CD8-positive, alpha-beta memory T cell (primary cell): ENCODE measurements around the gene GNL2. TPM values are rescaled to one million over a fixed set of nuclear protein-coding genes. Genes with fewer than 3 reads are reported as not detected.

Experiments
- CTCF ChIA-PET: fragments of 350-600 bp; sonication (Branson Sonifier 250); formaldehyde crosslinking; loops from one replicate; lab custom pipeline; 2021; ENCODE audit warnings: antibody characterized with exemption; lab: Charles Lee
- POLR2A ChIA-PET: fragments of 350-600 bp; sonication (Branson Sonifier 250); formaldehyde crosslinking; loops from one replicate; lab custom pipeline; 2021; ENCODE audit warnings: antibody characterized with exemption; lab: Charles Lee
- DNase-seq, 5 donors: peaks; one replicate each; pipeline versions ENCODE4 v3.0.0 to v3.0.0-alpha.2; 2020 to 2022; ENCODE audit warnings: mixed read lengths in 1 of 5
- H3K27ac ChIP-seq: one replicate; pipeline ENCODE4 v1.7.0; 2013; ENCODE audit warnings: low read depth, mild to moderate bottlenecking, low read length, moderate library complexity
- H3K27me3 ChIP-seq: 2 replicates; pipeline ENCODE4 v1.7.0; 2013; ENCODE audit warnings: low read length, mild to moderate bottlenecking; ENCODE audit not compliant: insufficient read depth, poor library complexity, severe bottlenecking
- H3K36me3 ChIP-seq: 2 replicates; pipeline ENCODE4 v1.7.0; 2013; ENCODE audit warnings: mild to moderate bottlenecking, low read length, moderate library complexity; ENCODE audit not compliant: insufficient read depth
- H3K4me1 ChIP-seq: 2 replicates; pipeline ENCODE4 v1.7.0; 2013; ENCODE audit warnings: mild to moderate bottlenecking, low read length, moderate library complexity; ENCODE audit not compliant: insufficient read depth
- H3K4me3 ChIP-seq: 2 replicates; pipeline ENCODE4 v1.7.0; 2013; ENCODE audit warnings: mild to moderate bottlenecking, low read length
- H3K9me3 ChIP-seq: 2 replicates; pipeline ENCODE4 v1.7.0; 2013; ENCODE audit warnings: mild to moderate bottlenecking, low read length
- H3K27ac Mint-ChIP-seq, 8 donors: one replicate each; pipeline ENCODE4 v1.8.0; 2020 to 2021; ENCODE audit warnings: mixed read lengths in 8 of 8, mild to moderate bottlenecking in 6 of 8, inconsistent platforms in 3 of 8, moderate library complexity in 3 of 8
- H3K27me3 Mint-ChIP-seq, 2 donors: one replicate each; pipeline ENCODE4 v1.8.0; 2020 to 2021; ENCODE audit warnings: mixed read lengths in 2 of 2, mild to moderate bottlenecking in 1 of 2, moderate library complexity in 1 of 2
- H3K36me3 Mint-ChIP-seq, 3 donors: one replicate each; pipeline ENCODE4 v1.8.0; 2020 to 2021; ENCODE audit warnings: mixed read lengths in 3 of 3, inconsistent platforms in 1 of 3, mild to moderate bottlenecking in 1 of 3
- H3K4me1 Mint-ChIP-seq, 3 donors: one replicate each; pipeline ENCODE4 v1.8.0; 2020 to 2021; ENCODE audit warnings: mixed read lengths in 3 of 3, inconsistent platforms in 1 of 3, mild to moderate bottlenecking in 1 of 3
- H3K4me3 Mint-ChIP-seq, 7 donors: one replicate each; pipeline ENCODE4 v1.8.0; 2020 to 2021; ENCODE audit warnings: mixed read lengths in 7 of 7, mild to moderate bottlenecking in 6 of 7, moderate library complexity in 4 of 7, inconsistent platforms in 2 of 7
- H3K9me3 Mint-ChIP-seq, 5 donors: one replicate each; pipeline ENCODE4 v1.8.0; 2020 to 2022; ENCODE audit warnings: mixed read lengths in 5 of 5, mild to moderate bottlenecking in 3 of 5, moderate library complexity in 2 of 5, inconsistent platforms in 1 of 5
- polyA plus RNA-seq: library from polyadenylated mRNA; unstranded; fragments of 300-500 nt; fragmentation: Illumina TruSeq; gene quantifications from one replicate; pipeline ENCODE4 v1.2.3, GENCODE V29; 2021
- total RNA-seq, 2 experiments: library from RNA; stranded (reverse); gene quantifications; one replicate each; pipeline ENCODE4 v1.2.3, GENCODE V29; 2021

Gene GNL2
- total and polyA plus RNA-seq, 3 experiments from 2014 or later = 53.4 to 85.3 (median 83.4) TPM

DNA sequence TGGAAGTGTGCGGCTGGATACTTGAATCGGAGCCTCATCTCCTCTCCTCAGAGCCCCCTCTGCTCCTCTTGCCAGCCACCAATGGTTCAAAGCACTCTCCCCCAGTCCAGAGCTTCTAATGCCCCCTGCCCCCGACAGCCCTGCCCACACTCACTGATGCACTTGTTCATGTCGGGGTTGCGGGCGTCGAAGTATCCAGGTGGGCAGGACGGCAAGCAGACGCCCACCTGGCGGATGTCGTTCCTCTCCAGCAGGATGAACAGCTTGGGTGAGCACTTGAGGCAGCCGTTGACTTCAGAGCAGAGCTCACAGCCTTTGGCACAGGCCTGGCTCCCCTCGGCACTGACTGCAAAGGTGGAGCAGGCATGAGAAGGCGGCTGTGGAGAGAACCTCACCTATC, 20.6 kb upstream of the GNL2 start:
- Mint-ChIP-seq H3K36me3 (no peaks in the 10 kb centered on the region), H3K4me3 (no peak overlapping the region), H3K27ac (no peak overlapping the region), H3K27me3 (peaks cover 26 to 49% of the 10 kb centered on the region in 2 donors), H3K9me3 (no peaks in the 10 kb centered on the region), H3K4me1 (no peaks in the 10 kb centered on the region)
- Histone ChIP-seq H3K27ac (no peak overlapping the region), H3K9me3 (no peaks in the 10 kb centered on the region), H3K4me3 (no peak overlapping the region), H3K4me1 (no peaks in the 10 kb centered on the region), H3K27me3 (peaks cover 14% of the 10 kb centered on the region), H3K36me3 (no peaks in the 10 kb centered on the region)
- ChIA-PET POLR2A (no interaction called here), CTCF (no interaction called here)
- no peak for DNase-seq

- POLR2A ChIA-PET = no interaction called here
- Histone ChIP-seq H3K9me3 (no peaks in the 10 kb centered on the region), H3K27me3 (peaks cover 11% of the 10 kb centered on the region), H3K27ac (no peak overlapping the region), H3K36me3 (no peaks in the 10 kb centered on the region), H3K4me1 (no peaks in the 10 kb centered on the region), H3K4me3 (no peak overlapping the region)
- no peak for DNase-seq
- CTCF ChIA-PET = no interaction called here
- H3K27ac Mint-ChIP-seq = no peak overlapping the region
- no peaks in the 10 kb centered on the region for H3K9me3 Mint-ChIP-seq
- H3K4me1 Mint-ChIP-seq = no peaks in the 10 kb centered on the region
- no peaks in the 10 kb centered on the region for H3K36me3 Mint-ChIP-seq
- H3K4me3 Mint-ChIP-seq = no peak overlapping the region
- peaks cover 20 to 41% of the 10 kb centered on the region in 2 donors for H3K27me3 Mint-ChIP-seq
Measured at GRCh38 chr1:37614105-37614504, 18.4 kb upstream of the GNL2 start.

DNA sequence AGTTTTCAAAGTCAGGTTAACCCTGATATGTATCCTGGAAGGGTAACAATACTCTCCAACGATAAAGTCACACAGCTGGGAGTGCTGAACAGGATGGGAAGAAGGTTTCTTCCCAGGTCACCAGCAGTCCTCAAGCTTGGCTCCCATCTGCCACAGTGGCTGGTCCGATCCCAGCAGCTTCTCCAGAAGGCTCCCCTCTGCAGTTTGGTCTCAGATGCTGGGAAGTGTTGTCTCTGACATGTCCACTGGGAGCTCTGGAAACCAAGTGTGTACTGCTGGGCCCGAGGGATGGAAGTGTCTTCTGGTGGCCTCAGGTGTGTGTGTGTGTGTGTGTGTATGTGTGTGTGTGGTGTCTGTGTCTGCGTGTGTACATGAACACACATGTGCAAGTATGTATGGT, 16.4 kb upstream of the GNL2 start:
- Histone ChIP-seq H3K4me1 (no peaks in the 10 kb centered on the region), H3K9me3 (no peaks in the 10 kb centered on the region), H3K36me3 (no peaks in the 10 kb centered on the region), H3K27me3 (peaks cover 10% of the 10 kb centered on the region), H3K27ac (no peak overlapping the region), H3K4me3 (no peak overlapping the region)
- H3K27me3 Mint-ChIP-seq = peaks cover 13 to 25% of the 10 kb centered on the region in 2 donors
- no peak for DNase-seq
- no peaks in the 10 kb centered on the region for H3K36me3 Mint-ChIP-seq
- ChIA-PET CTCF (no interaction called here), POLR2A (no interaction called here)
- H3K9me3 Mint-ChIP-seq = no peaks in the 10 kb centered on the region
- H3K4me1 Mint-ChIP-seq = no peaks in the 10 kb centered on the region
- H3K4me3 Mint-ChIP-seq = no peak overlapping the region
- no peak overlapping the region for H3K27ac Mint-ChIP-seq

DNA sequence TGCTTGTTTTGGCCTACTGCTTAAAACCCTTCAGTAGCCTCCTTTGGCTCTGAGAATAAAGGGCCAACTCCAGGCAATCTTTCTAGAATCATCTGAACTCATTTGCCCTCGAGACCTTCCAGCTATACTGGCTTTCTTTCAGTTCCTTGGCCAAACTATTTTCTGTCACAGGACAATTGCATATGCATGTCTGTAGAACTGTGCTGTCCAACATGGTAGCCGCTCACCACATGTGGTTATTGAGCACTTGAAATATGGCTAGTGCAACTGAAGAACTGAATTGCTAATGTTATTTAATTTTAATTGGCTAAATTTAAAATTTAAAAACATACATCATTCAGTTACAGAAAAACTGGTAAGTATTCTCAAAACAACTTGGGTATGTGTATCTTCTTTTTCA, 14.3 kb upstream of the GNL2 start:
- POLR2A ChIA-PET = no interaction called here
- CTCF ChIA-PET = no interaction called here

DNA sequence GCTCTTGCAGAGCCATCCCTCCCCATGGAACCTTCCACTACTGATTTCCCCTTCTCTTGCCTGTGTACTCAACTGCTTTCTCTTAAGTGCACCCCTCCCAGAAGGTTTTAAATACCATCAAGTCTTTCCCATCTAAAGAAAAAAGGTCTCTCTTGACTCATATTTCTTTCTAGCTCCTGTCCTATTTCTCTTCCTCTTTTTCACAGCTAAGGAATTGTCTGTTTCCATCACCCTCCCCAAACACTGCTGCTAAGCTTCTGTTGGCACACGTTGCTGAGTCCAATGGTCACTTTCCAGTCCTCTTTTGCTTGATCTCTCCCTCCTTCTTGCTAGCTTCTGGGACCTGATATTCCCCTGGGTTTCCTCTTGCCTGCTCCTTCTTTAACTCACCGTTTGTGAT, 13.3 kb upstream of the GNL2 start:
- Mint-ChIP-seq H3K36me3 (no peaks in the 10 kb centered on the region), H3K4me1 (no peaks in the 10 kb centered on the region), H3K27ac (no peak overlapping the region), H3K27me3 (peaks cover 9 to 10% of the 10 kb centered on the region in 2 donors), H3K9me3 (no peaks in the 10 kb centered on the region), H3K4me3 (no peak overlapping the region)
- CTCF ChIA-PET = interaction anchor here (2.2 kb wide), 1 partner anchor 73 kb away, joined by 9 read pairs; no protein-coding TSS in a partner anchor
- Histone ChIP-seq H3K4me1 (no peaks in the 10 kb centered on the region), H3K4me3 (no peak overlapping the region), H3K27me3 (no peaks in the 10 kb centered on the region), H3K27ac (no peak overlapping the region), H3K36me3 (no peaks in the 10 kb centered on the region), H3K9me3 (no peaks in the 10 kb centered on the region)
- no peak for DNase-seq
- POLR2A ChIA-PET = no interaction called here

More for the DNA sequence above, 14.3 kb upstream of the GNL2 start:
- Mint-ChIP-seq H3K36me3 (no peaks in the 10 kb centered on the region), H3K4me3 (no peak overlapping the region), H3K4me1 (no peaks in the 10 kb centered on the region), H3K27me3 (peaks cover 5 to 7% of the 10 kb centered on the region in 2 donors), H3K27ac (no peak overlapping the region), H3K9me3 (no peaks in the 10 kb centered on the region)
- no peak for DNase-seq
- Histone ChIP-seq H3K27me3 (no peaks in the 10 kb centered on the region), H3K36me3 (no peaks in the 10 kb centered on the region), H3K27ac (no peak overlapping the region), H3K4me1 (no peaks in the 10 kb centered on the region), H3K4me3 (no peak overlapping the region), H3K9me3 (no peaks in the 10 kb centered on the region)

GRCh38 chr1:37606481-37607263, 10.9 kb upstream of the GNL2 start:
- Histone ChIP-seq H3K4me1 (no peaks in the 10 kb centered on the region), H3K4me3 (no peak overlapping the region), H3K27me3 (no peaks in the 10 kb centered on the region), H3K9me3 (no peaks in the 10 kb centered on the region), H3K36me3 (no peaks in the 10 kb centered on the region), H3K27ac (no peak overlapping the region)
- Mint-ChIP-seq H3K27me3 (peaks cover 8 to 16% of the 10 kb centered on the region in 2 donors), H3K4me3 (no peak overlapping the region), H3K9me3 (no peaks in the 10 kb centered on the region), H3K36me3 (no peaks in the 10 kb centered on the region), H3K27ac (peak overlapping the region in 1 of 8 donors; percentile 31), H3K4me1 (peaks cover 0 to 4% (median 0%) of the 10 kb centered on the region in 3 donors)
- POLR2A ChIA-PET = no interaction called here
- no peak for DNase-seq
- CTCF ChIA-PET = no interaction called here

DNA sequence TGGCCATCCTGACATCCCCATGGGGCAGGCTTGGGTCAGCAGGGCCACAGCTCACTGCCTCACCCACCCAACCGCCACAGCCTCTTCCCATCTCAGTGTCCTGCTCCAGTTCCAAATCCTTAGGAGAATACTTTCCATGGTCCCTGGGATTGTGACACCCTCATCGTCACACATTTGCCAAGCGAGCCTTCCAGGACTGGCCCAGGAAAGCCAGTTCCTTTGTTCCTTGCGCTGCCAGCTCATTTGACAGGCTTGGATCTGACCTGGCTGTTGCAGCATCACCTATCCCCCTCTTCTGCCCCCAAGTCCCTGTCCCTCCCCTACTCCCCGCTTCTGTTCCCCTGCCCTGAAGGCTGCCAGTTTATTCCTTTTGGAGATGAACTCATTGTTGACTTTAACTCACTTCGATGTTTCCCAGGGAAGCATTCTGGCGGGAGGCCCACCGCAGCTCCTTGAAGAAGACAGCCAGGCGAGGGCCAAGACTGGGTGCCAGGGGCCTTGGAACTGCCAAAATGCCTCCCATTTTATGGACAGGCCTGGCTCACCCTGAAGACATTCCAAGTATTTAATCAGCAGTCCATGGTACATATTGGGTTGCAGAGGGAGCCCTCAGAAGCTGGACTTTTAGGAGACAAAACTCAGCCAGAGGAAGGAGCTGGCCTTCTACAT, 10.2 kb upstream of the GNL2 start:
- H3K9me3 ChIP-seq = no peaks in the 10 kb centered on the region
- POLR2A ChIA-PET = interaction anchor here (0.5 kb wide), 1 partner anchor 924 kb away, joined by 3 read pairs; no protein-coding TSS in a partner anchor
- no peak overlapping the region for H3K4me3 Mint-ChIP-seq
- no peak for DNase-seq
- no peak overlapping the region for H3K27ac ChIP-seq
- no peak overlapping the region for H3K27ac Mint-ChIP-seq
- H3K36me3 Mint-ChIP-seq = no peaks in the 10 kb centered on the region
- H3K4me1 Mint-ChIP-seq = peaks cover 0 to 4% (median 0%) of the 10 kb centered on the region in 3 donors
- no peaks in the 10 kb centered on the region for H3K27me3 ChIP-seq
- H3K4me1 ChIP-seq = no peaks in the 10 kb centered on the region
- CTCF ChIA-PET = interaction anchor here (1.0 kb wide), 1 partner anchor 76 kb away, joined by 4 read pairs; no protein-coding TSS in a partner anchor
- H3K9me3 Mint-ChIP-seq = no peaks in the 10 kb centered on the region
- peaks cover 8 to 16% of the 10 kb centered on the region in 2 donors for H3K27me3 Mint-ChIP-seq
- no peaks in the 10 kb centered on the region for H3K36me3 ChIP-seq
- H3K4me3 ChIP-seq = no peak overlapping the region

GRCh38 chr1:37605061-37605650, 9.4 kb upstream of the GNL2 start:
- Mint-ChIP-seq H3K36me3 (no peaks in the 10 kb centered on the region), H3K4me3 (no peak overlapping the region)
- CTCF ChIA-PET = interaction anchor here (1.0 to 8.2 kb wide), 3 partner anchors 76 to 88 kb away, joined by 4 to 115 read pairs (median 7); no protein-coding TSS in a partner anchor

More at GRCh38 chr1:37605061-37605650, 9.4 kb upstream of the GNL2 start:
- no peak overlapping the region for H3K4me3 ChIP-seq
- no peaks in the 10 kb centered on the region for H3K27me3 ChIP-seq
- H3K4me1 ChIP-seq = no peaks in the 10 kb centered on the region
- H3K36me3 ChIP-seq = no peaks in the 10 kb centered on the region
- H3K9me3 ChIP-seq = no peaks in the 10 kb centered on the region
- no peaks in the 10 kb centered on the region for H3K9me3 Mint-ChIP-seq
- H3K27ac ChIP-seq = no peak overlapping the region
- DNase-seq = no peak
- H3K27ac Mint-ChIP-seq = peak overlapping the region in 1 of 8 donors; percentile 25
- POLR2A ChIA-PET = interaction anchor here (0.5 kb wide), 1 partner anchor 925 kb away, joined by 3 read pairs; no protein-coding TSS in a partner anchor
- H3K27me3 Mint-ChIP-seq = peaks cover 10 to 16% of the 10 kb centered on the region in 2 donors
- peaks cover 0 to 4% (median 0%) of the 10 kb centered on the region in 3 donors for H3K4me1 Mint-ChIP-seq
